ENCODE measurements around the gene SULT4A1.
"Not testable (repeated sequence)": the region's sequence is repeated elsewhere in the genome, so short reads cannot be mapped to it uniquely, and the experiment has no call there.

Gene SULT4A1

DNA sequence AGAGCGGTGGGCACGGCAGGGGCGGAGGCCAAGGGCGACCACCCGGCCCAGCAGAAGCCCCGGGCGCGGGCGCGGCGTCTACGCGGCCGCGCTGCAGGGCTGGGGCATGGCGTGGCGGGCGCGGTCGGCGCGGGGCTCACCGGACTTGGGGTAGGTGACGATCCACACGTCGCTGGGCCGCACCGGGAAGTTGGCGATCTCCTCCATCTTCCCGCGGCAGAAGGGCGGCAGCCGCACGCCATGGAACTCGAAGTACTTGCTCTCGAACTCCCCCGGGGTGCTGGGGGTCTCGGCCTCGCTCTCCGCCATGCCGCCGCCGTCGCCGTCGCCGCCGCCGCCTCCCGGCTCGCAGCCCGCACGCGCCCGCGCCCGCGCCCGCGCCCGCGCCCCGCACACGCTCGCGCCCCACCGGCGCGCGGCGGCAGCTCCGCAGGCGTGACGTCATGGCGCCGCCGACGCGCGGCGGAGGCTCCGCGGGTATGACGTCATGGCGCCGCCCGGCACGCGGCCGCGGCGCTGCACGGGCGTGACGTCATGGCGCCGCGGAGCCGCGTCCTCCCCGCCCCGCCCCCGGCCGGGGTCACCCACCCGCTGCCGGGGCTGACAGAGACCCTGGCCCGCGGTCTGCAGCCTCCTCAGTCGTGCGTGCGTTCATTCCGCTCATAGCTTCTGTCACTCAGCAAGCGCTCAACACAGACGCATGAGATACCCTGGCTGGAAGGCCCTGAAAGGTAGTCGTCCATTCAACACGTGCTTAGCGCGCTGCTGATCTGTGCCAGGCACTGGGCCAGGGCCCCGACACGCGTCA, at the start of gene SULT4A1:
Gene SULT4A1 (minus strand): TSS at position 440 of the 808 bp plus-strand sequence. CDS start 131 bp downstream, at position 309.
- no peak for DNase-seq

DNA sequence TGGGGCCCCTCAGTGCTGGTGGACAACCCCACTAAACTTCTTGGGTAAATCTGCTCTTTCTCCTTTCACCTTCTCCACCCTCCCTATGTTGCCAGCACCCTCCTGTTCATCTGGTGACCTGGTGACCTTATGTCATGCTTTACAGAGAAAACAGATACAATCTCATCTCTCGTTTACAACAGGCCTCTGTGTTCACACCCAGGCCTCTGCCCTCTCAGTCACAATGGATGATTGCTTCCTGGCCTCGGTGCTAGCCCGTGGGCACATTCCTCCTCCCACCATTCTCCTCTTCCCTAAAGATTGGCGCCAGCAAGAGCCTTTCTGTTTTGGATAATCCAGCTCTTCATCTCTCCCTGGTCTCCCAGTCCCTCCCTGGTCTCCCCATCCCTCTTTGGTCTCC, 49.0 kb upstream of the SULT4A1 start:
- DNase-seq, result no peak

- no peak for DNase-seq
Measured at GRCh38 chr22:43910178-43910695, 47.9 kb upstream of the SULT4A1 start.

DNA sequence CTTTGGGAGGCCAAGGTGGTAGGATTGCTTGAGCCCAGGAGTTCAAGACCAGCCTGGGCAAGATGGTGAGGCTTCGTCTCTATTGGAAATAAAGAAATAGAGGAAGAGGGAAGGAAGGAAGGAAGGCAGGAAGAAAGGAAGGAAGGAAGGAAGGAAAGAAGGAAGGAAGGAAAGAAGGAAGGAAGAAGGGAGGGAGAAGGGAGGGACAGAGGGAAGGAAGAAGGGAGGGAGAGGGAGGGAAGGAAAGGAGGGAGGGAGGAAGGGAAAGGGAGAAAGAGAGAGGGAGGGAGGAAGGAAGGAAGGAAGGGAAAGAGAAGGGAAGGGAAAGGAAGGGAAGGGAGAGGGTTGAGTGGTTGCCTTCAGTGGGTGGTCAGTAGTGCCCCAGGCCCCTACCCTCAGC, 47.4 kb upstream of the SULT4A1 start:
- DNase-seq, result no peak

GRCh38 chr22:43905681-43906080, 43.4 kb upstream of the SULT4A1 start:
- no peak for DNase-seq

- DNase-seq, result not testable (repeated sequence)
Measured at GRCh38 chr22:43904412-43904811, 42.1 kb upstream of the SULT4A1 start.

- DNase-seq, result not testable (repeated sequence)
Measured at GRCh38 chr22:43903033-43903432, 40.7 kb upstream of the SULT4A1 start.

DNA sequence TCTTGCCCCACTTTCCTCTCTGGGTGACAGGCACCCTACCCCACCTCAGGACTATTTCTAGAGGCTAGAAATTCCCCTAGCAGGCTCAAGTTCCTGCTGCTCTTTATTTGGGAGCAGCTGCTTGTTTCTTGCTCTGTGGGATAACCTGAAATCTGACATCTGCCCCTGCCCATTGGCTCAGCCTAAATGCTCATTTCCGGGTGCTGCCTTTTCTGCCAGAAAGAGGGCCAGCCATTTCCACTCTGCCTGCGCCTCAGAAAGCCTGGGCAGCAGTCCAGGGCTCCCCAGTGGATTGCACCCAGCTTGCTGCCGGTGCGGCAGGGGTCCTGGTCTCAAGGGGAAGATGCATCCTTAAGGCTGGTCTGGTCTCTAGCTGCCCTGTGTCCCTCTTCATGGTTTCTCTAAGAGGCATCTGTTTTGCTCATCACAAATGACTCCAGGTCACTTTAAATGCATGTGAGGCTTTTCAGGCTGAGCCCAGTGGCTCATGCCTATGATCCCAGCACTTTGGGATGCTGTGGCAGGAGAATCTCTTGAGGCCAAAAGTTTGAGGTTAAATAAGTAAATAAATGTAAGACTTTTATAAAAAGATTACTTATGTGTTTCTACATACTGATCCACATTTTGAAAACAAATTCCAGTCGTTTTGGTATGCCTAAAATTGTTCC, 39.8 kb upstream of the SULT4A1 start:
- peak; percentile 9 for DNase-seq

DNA sequence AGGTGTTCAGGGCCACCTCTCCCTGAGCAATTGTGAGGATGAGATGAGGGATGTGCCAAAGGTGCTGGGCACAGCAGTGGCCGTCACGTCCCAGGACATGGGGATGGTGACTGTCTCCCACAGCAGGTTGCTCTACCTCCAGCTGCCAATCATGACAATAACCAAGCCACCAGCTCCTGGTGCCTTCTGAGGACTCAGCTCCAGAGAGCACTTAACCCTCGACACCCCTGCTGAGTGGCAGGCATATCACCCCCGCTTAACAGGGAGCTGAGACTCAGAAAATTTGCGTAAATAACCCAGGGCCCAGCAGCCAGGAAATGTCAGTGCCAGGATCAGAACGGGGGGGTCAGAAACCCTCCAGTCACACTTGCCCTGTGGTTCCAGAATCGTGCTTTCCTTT, 37.9 kb upstream of the SULT4A1 start:
- DNase-seq, result no peak

GRCh38 chr22:43897751-43898261, 35.5 kb upstream of the SULT4A1 start:
- DNase-seq, result peak; percentile 38

GRCh38 chr22:43895986-43896645, 33.8 kb upstream of the SULT4A1 start:
- DNase-seq, result no peak

GRCh38 chr22:43894122-43894521, 31.8 kb upstream of the SULT4A1 start:
- DNase-seq, result no peak

GRCh38 chr22:43893266-43893665, 31.0 kb upstream of the SULT4A1 start:
- no peak for DNase-seq

- no peak for DNase-seq
Measured at GRCh38 chr22:43892183-43892894, 30.0 kb upstream of the SULT4A1 start.

- no peak for DNase-seq
Measured at GRCh38 chr22:43891360-43892182, 29.3 kb upstream of the SULT4A1 start, which contains the start of gene PNPLA5. TSS of gene PNPLA5 (minus strand) at chr22:43892013. CDS start at chr22:43891880, 133 bp downstream.

- no peak for DNase-seq
Measured at GRCh38 chr22:43890901-43891331, 28.6 kb upstream of the SULT4A1 start.

- DNase-seq, result peak; percentile 3
Measured at GRCh38 chr22:43889860-43890253, 27.5 kb upstream of the SULT4A1 start.

GRCh38 chr22:43889201-43889859, 27.0 kb upstream of the SULT4A1 start:
- no peak for DNase-seq

- no peak for DNase-seq
Measured at GRCh38 chr22:43888740-43889139, 26.4 kb upstream of the SULT4A1 start.

- no peak for DNase-seq
Measured at GRCh38 chr22:43887391-43887790, 25.1 kb upstream of the SULT4A1 start.

GRCh38 chr22:43886231-43886630, 23.9 kb upstream of the SULT4A1 start:
- DNase-seq, result no peak
